TTC549 (cell line): ENCODE data around the gene YARS1.

Experiments used
- FAIRE-seq: peaks from 2 replicates; lab custom pipeline; 2012; peaks lifted over from hg19 to GRCh38; lab: Jason Lieb, UNC

The YARS1 gene

DNA sequence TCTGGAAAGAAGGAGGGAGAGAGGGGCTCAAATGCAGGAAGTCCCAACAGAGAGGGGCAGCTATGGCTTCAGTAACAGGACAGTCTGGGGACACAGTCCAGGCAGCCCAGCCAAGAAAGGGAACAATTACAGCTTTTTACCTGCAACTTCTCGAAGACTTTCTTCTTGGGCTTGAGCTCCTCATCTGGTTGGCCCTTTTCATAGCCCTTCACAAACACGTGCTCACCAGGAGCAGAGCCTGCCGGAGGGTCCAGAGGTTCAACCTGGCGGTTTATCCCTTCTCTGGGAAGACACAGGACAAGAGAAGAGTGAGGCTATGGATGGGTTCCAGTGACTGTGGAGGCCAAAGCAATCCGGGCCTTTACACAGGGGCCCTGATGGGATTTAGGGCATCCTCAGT, 37.9 kb downstream of the YARS1 start:
- FAIRE-seq = no peak

DNA sequence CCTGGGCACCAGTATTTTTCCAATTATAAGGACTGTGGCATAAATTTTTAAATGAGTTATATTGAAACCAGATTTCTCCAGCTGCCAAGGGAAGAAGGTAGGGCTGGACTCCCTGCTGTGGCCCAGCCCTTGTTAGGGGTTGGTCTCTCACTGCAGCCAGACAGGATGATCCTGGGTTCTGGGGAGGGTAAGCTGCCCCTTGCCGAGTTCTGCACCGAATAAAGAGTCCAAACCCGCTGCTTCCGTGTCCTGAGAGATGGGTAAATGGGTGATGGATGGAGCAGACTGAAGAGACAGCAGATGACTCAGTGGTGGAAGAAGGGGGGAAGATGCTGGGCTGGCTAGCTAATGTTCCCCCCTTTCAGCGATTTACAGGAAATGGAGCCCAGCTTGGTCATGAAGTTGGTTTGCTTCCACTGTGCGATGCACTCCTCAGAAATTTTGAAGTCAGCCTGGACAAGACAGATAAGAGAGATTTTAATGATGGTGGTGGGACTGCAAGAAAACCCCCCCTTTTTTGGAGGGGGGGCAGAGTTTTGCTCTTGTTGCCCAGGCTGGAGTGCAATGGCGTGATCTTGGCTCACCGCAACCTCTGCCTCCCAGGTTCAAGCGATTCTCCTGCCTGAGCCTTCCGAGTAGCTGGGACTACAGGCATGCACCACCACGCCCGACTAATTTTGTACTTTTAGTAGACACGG, 41.4 kb downstream of the YARS1 start:
- no peak for FAIRE-seq

DNA sequence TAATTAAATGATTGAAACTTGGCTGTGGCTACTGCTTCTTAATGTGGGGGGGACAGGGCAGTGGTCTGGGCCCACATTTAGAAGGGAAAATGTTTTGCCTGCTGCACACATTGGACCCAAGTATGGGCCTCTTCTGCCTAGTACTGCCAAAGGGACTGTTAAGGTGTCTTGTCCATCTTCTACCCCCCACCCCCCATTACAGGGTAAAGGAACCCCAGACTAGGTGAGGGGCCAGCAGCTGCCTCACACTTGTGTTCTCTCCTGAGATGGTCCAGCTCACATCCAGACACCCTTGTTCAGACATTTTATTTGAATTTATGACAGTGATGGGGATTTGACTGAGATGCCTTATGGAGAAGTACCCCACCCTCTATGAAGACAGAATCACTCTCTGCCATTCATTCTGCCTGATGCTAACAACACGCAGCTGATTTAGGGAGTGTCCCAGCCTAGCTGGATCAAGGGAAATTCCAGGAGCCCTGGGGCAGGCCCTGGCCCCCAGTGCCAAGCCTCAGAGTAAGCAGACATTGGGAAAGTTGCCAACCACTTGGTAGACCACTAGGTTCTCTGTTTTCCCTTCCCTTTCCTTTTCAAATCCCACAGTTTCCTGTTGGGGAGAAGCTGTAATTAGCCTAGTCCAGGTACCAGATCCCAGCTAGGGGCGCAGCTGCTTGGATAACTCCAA, 42.1 kb downstream of the YARS1 start:
- FAIRE-seq = no peak

DNA sequence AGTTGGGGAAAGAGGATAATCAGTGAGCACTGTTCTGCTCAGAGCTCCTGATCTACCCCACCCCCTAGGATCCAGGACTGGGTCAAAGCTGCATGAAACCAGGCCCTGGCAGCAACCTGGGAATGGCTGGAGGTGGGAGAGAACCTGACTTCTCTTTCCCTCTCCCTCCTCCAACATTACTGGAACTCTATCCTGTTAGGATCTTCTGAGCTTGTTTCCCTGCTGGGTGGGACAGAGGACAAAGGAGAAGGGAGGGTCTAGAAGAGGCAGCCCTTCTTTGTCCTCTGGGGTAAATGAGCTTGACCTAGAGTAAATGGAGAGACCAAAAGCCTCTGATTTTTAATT, 42.7 kb downstream of the YARS1 start:
- no peak for FAIRE-seq

DNA sequence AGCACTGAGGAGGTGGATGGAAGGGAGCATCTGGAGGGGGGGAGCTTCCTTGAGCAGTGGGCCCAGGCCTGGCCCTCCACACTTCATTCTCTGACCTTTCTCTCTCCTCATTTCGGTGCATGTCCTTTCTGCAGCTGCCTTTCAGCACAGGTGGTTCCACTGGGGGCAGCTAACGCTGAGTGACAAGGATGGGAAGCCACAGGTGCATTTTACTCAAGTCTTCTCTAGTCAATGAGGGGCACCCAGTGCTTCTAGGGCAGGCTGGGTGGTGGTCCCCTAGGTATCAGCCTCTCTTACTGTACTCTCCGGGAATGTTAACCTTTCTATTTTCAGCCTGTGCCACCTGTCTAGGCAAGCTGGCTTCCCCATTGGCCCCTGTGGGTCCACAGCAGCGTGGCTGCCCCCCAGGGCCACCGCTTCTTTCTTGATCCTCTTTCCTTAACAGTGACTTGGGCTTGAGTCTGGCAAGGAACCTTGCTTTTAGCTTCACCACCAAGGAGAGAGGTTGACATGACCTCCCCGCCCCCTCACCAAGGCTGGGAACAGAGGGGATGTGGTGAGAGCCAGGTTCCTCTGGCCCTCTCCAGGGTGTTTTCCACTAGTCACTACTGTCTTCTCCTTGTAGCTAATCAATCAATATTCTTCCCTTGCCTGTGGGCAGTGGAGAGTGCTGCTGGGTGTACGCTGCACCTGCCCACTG, 43.2 kb downstream of the YARS1 start:
- no peak for FAIRE-seq

DNA sequence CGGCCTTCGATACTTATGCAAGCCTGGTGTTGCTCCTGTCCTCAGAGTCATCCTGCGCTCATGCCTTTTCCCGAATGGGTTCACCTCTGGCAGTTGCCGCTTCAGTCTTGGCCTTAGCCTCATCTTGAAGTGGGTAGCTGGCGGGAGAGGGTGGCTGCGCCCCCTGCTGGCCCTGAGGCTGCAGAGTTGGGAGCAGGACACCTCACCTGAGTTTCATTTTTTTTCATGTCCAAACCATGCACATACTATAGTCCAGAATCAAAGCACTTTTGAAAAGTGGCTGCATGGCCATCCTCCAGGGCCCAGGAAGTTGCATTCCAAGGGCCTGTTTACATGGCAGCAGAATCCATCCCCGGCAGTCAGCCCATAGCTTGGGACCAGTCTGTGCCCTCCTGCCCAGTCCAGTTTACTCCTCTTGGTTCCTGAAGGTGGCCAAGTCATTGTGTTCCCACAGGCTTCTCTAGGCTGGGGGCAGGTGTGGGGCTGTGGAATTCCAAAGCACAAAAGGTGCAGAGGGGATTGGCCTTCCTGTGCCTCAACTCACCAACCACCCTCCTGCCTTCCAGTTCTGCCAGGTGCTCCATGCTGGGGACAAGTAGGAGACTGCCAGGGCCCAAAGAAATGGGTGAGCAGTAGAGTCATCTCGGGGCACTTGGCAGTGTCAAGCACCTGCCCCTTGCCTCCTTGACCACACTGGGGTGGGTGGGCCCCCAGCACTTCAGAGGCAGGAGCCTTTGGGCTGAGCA, 44.0 kb downstream of the YARS1 start:
- FAIRE-seq = no peak

DNA sequence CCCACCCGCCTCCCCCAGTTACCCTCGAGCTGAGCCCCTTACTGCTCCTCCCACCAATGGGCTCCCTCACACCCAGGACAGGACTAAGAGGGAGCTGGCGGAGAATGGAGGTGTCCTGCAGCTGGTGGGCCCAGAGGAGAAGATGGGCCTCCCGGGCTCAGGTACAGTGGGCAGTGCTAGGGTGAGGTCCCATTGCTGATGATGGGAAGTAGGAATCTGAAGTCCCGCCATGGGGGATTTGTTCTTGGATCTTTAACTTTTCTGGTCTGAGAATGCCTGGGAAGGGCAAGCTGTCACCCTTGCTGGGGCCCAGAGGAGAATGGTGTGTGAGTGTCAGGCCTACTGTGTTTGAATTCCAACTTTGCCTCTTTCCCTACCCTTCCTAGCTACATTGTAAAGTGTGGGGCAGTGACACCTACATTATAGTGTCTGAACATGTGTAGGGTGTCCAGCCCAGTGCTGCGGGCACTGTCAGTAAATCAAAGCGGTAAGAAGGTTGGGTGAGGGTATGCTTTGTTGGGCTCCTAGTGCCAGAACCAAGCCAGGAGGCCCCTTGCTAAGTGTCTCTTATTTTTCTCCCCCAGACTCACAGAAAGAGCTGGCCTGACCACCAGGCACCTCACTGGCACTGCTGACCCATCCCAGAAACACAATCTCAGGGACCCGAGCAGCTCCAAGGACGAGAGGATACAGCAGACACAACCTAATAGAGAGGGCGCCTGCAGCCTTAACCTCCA, 44.7 kb downstream of the YARS1 start:
- FAIRE-seq = no peak

DNA sequence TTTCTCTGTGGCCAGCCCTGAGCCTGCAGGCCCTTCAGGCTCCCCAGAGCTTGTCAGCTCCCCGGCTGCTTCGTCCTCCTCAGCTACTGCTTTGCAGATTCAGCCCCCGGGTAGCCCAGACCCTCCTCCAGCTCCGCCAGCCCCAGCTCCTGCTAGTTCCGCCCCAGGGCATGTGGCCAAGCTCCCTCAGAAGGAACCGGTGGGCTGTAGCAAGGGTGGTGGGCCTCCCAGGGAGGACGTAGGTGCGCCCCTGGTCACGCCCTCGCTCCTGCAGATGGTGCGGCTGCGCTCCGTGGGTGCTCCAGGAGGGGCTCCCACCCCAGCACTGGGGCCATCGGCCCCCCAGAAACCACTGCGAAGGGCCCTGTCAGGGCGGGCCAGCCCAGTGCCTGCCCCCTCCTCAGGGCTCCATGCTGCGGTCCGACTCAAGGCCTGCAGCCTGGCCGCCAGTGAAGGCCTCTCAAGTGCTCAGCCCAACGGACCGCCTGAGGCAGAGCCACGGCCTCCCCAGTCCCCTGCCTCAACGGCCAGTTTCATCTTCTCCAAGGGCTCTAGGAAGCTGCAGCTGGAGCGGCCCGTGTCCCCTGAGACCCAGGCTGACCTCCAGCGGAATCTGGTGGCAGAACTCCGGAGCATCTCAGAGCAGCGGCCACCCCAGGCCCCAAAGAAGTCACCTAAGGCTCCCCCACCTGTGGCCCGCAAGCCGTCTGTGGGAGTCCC, 45.4 kb downstream of the YARS1 start:
- no peak for FAIRE-seq

DNA sequence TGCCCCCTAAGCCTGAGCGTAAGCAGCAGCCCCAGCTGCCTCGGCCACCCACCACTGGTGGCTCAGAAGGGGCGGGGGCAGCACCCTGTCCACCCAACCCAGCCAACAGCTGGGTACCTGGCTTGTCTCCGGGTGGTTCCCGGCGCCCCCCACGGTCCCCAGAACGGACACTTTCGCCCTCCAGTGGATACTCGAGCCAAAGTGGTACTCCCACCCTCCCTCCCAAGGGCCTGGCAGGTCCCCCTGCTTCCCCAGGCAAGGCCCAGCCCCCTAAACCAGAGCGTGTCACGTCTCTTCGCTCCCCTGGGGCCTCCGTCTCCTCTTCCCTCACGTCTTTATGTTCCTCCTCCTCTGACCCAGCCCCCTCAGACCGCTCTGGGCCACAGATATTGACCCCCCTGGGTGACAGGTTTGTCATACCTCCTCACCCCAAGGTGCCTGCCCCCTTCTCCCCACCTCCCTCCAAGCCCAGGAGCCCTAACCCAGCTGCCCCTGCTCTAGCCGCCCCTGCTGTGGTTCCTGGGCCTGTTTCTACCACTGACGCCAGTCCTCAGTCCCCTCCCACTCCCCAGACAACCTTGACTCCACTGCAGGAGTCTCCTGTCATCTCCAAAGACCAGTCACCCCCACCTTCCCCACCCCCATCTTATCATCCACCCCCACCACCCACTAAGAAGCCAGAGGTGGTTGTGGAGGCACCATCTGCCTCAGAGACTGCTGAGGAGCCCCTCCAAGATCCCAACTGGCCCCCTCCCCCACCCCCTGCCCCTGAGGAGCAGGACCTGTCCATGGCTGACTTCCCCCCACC, 46.2 kb downstream of the YARS1 start:
- no peak for FAIRE-seq

DNA sequence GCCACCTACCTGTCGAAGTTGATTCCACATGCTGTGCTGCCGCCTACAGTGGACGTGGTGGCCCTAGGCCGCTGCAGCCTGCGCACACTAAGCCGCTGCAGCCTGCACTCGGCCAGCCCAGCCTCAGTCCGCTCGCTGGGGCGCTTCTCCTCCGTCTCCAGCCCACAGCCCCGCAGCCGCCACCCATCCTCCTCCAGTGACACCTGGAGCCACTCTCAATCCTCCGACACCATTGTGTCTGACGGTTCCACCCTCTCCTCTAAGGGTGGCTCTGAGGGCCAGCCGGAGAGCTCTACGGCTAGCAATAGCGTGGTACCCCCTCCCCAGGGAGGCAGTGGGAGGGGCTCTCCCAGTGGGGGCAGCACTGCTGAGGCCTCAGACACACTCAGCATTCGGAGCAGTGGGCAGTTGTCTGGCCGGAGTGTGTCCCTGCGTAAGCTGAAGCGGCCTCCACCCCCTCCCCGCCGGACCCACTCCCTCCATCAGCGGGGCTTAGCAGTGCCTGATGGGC, 46.9 kb downstream of the YARS1 start:
- FAIRE-seq = no peak

DNA sequence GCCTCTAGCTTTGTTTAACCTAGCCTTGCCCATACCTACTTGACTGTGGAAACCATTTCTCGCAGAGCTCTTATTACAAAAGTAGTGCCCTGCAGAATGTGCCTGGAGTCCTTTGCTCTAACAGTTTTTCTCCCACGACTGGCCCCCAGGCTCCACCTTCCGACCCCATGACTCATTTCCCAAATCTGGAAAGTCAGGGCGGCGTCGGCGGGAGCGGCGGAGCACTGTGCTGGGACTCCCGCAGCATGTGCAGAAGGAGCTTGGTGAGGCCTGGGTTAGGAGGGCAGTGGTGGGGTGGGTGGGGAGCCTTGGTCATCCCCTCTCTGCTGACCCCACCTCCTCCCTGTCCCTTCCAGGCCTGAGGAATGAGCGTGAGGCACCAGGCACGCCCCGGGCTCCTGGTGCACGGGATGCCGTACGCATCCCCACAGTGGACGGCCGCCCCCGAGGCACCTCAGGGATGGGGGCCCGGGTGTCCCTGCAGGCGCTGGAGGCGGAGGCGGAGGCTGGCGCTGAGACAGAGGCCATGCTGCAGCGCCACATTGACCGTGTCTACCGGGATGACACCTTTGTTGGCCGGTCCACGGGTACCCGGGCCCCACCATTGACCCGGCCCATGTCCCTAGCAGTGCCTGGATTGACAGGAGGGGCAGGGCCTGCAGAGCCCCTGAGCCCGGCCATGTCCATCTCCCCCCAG, 47.5 kb downstream of the YARS1 start:
- FAIRE-seq = no peak

DNA sequence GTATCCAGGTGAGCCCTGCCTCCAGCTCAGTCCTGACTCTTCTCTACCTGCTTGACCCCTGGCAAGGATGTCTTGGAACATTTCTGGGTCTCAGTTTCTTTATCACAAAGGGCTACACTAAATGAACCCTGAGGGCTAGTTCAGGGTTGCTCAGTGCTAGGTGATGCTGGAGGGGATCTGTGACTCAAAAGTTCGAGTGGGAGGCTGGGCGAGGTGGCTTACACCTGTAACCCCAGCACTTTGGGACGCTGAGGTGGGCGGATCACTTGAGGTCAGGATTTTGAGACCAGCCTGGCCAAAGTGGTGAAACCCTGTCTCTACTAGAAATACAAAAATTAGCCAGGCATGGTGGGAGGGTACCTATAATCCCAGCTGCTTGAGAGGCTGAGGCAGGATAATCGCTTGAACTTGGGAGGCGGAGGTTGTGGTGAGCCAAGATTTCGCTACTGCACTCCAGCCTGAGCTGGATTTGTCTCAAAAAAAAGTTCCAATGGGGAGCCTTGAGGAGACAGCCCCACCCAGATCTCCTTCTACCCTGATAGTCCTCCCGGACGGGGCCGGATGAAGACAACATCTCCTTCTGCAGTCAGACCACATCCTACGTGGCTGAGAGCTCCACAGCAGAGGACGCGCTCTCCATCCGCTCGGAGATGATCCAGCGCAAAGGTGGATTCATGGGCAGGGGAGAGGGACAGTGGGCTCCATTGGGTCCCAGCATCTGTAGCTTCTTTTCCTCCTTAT, 48.9 kb downstream of the YARS1 start:
- FAIRE-seq = no peak

DNA sequence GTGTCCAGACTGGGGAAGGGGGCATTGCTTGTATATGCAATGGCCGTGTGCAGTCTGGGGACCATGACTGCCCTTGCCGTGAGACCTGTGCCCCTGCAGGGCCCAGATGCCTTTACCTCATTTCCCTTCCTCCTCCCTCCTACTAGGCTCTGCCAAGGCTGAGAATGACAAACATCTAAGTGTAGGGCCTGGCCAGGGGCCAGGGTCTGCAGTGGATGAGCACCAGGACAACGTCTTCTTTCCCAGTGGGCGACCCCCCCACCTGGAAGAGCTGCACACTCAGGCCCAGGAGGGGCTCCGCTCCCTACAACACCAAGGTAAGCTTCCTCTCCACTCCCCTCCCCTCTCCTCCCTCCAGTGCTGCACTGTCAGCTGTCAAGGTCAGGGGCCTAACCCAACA, 49.5 kb downstream of the YARS1 start:
- FAIRE-seq = no peak

DNA sequence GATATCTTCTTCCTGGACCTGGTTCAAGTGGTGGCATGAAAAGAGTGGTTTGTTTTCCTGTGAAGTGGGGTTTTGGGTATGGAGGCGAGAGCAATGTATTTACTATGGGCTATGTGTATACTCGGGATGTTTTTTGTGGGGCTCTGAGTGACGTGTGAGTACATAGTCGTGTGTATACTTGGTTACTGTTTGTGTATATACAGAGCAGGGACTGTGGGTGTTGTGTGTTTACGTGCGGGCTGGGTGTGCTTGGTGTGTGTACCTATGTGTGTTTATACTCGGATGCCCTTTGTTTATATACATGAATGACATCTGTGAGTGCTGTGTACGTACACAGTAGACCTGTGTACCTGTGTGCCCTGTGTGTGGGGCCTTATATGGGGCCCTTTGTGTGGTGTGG, 50.0 kb downstream of the YARS1 start:
- FAIRE-seq = no peak

DNA sequence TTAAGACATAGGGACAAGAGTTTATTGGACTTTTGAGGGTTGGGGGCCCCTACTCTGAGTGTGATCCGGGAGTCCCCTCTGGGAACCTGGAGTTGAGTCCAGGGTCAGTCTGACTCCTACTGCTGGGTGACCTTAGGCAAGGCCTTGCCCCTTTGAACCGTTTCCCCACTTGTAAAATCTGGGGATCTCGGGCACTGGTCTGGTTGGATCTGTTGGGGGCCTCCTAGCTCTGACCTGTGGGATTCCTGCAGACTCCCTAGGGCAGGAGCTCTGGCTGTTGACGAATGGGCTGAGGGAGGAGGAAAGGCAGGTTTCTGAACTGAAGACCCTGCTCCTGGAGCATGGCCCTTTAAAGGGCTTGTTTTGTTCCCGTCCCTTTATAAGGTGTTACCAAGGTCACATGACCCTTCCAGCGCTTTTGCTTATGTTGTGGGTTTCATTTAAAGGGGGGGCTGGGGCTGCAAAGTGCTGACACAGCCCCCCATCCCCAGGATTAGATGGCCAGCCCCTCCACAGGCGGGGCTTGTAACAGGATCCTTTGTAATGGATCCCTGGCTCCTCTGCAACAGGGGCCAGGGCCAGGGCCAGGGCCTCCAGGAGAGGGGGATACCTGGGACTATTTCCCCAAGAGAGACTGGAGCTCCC, 50.7 kb downstream of the YARS1 start:
- FAIRE-seq = no peak

DNA sequence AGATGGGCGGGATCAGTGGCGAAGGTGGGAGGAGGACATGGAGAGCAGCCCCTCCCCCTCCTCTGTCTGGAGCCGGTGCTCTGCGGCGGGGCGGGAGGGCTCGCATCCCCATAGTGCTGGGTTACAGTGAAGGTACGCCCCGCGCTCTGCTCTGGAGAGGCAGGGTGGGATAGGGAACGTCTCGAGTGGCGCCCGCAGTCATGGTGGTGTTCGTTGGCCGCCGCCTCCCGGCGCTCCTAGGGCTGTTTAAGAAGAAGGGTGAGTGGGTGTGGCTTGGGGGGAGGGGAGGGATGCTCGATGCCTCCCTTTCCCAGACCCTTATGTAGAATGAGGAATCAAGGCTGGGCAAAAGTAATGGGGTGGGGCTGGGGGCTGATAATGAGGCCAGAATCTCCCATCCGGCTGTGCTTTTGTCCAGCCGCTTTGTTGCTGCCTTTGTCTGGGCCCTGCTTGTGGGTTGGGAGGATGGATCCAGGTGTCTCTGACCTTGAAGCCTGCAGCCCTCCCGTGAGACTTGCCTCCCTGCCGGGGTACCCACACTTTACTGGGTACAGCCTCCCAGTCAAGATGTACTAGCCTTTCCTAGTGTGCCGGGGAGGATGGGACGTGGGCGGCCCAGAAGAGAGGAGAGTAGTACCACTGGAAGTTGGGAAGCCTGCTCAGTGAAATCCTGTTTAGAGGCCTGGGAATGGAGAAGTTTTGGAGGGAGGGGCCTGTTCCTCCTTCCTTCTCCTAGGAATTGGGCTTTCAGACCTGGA, 51.4 kb downstream of the YARS1 start:
- no peak for FAIRE-seq

DNA sequence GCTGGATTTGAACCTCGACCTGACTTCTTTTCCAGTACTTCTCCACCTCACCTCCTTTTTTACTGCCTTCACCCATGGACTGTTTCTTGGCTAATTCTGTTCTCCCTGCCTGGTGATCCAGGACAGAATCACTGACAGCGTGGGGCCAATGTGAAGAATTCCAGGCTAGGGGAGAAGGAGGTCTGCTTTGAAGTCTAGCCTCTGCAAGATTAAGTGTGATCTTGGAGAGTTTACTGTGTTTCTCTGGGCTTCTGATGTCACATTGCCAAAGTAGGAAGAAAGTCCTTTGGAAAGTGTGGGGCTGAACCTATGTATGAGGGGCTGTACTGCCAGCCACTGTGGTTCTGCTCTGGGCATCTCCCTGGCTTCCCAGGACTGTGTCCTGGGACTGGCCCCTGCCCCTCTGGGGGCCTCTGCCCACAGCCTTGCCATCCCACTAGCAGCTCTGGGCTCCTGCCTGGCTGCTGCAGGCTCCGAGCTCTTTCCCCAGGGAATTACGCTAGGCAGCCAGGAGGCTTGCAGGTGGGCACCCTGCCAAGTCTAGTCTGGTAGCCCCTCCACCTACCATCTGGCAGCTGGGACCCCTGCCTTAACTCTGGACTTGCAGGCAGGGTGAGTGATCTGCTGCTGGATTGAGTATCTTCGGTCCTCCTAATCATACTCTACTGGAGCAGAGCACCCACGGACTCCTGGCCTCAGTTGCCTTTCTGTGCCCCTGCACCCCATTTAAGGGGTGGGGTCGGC, 52.2 kb downstream of the YARS1 start:
- FAIRE-seq = no peak
